Measurements from ENCODE around the gene AGA. TPM values are rescaled to one million over a fixed set of nuclear protein-coding genes. Genes with fewer than 3 reads are reported as not detected.

AGA gene
- total and polyA plus RNA-seq, 2 donors (not counting 1 experiment from before 2014, with no cell fraction given) = 28.2 to 35.3 TPM

GRCh38 chr4:177483271-177483670, 41.0 kb upstream of the AGA start:
- no peak for DNase-seq
- Histone ChIP-seq H4K20me1 (ENCODE audit: control insufficient read depth, insufficient read depth, low read length, poor library complexity, severe bottlenecking) (no peaks in the 10 kb centered on the region), H3K36me3 (replicated peaks in 1 of 2; ENCODE audit: control extremely low read depth in 1 of 2, control insufficient read depth in 1 of 2, extremely low read depth in 1 of 2, insufficient read depth in 2 of 2, low read length in 1 of 2) (no peaks in the 10 kb centered on the region), H3K4me1 (ENCODE audit: control insufficient read depth in 2 of 2, insufficient read depth in 2 of 2, low read length in 2 of 2) (no peaks in the 10 kb centered on the region), H2AFZ (ENCODE audit: insufficient read depth, low read depth, low read length, poor library complexity, severe bottlenecking) (no peak overlapping the region), H3K79me2 (ENCODE audit: control insufficient read depth, insufficient read depth, low read length) (no peaks in the 10 kb centered on the region), H3K4me2 (replicated peaks; ENCODE audit: low read depth, low read length, poor library complexity, severe bottlenecking) (no peak overlapping the region), H3K4me3 (ENCODE audit: control extremely low read depth in 1 of 5, extremely low read depth in 1 of 5, insufficient read depth in 1 of 5, low read depth in 2 of 5, low read length in 4 of 5) (no peak overlapping the region), H3K27ac (ENCODE audit: low read length in 2 of 2) (no peak overlapping the region), H3K27me3 (replicated peaks in 1 of 4; ENCODE audit: control extremely low read depth in 1 of 4, control insufficient read depth in 3 of 4, insufficient read depth in 4 of 4, low read length in 3 of 4) (no peaks in the 10 kb centered on the region), H3K9me3 (ENCODE audit: control extremely low read depth in 1 of 3, control insufficient read depth in 2 of 3, insufficient read depth in 1 of 3, low read length in 2 of 3) (no peaks in the 10 kb centered on the region), H3K9ac (ENCODE audit: low read length) (no peak overlapping the region)
- H3K27ac Mint-ChIP-seq = no peak overlapping the region
- intact Hi-C loops (cut with micrococcal nuclease) = no loop called here
- H3K9me3 Mint-ChIP-seq (ENCODE audit: insufficient read depth) = no peaks in the 10 kb centered on the region
- H3K4me3 Mint-ChIP-seq = no peak overlapping the region
- CTCF ChIA-PET = no interaction called here
- no peaks in the 10 kb centered on the region for H3K4me1 Mint-ChIP-seq
- POLR2A ChIA-PET = no interaction called here
- TF ChIP-seq, protein P1, sequence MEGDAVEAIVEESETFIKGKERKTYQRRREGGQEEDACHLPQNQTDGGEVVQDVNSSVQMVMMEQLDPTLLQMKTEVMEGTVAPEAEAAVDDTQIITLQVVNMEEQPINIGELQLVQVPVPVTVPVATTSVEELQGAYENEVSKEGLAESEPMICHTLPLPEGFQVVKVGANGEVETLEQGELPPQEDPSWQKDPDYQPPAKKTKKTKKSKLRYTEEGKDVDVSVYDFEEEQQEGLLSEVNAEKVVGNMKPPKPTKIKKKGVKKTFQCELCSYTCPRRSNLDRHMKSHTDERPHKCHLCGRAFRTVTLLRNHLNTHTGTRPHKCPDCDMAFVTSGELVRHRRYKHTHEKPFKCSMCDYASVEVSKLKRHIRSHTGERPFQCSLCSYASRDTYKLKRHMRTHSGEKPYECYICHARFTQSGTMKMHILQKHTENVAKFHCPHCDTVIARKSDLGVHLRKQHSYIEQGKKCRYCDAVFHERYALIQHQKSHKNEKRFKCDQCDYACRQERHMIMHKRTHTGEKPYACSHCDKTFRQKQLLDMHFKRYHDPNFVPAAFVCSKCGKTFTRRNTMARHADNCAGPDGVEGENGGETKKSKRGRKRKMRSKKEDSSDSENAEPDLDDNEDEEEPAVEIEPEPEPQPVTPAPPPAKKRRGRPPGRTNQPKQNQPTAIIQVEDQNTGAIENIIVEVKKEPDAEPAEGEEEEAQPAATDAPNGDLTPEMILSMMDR (IDR thresholded peaks at IDR 0.05) = no peak
- TF ChIP-seq EZH2 (IDR thresholded peaks at IDR 0.05; ENCODE audit: borderline replicate concordance, insufficient read depth, low read depth, low read length, poor library complexity, severe bottlenecking) = no peak
- no peaks in the 10 kb centered on the region for H3K27me3 Mint-ChIP-seq
- no peak for ATAC-seq (ENCODE audit: low read depth)
- no CpG with 5 or more reads among the region's 1 CpG for WGBS (ENCODE audit: insufficient coverage)

- H3K9ac ChIP-seq (ENCODE audit: low read length) = no peak overlapping the region
- H3K4me1 ChIP-seq (ENCODE audit: control insufficient read depth in 2 of 2, insufficient read depth in 2 of 2, low read length in 2 of 2) = no peaks in the 10 kb centered on the region
- no peak overlapping the region for H3K27ac ChIP-seq (ENCODE audit: low read length in 2 of 2)
- intact Hi-C loops (cut with micrococcal nuclease) = no loop called here
- Mint-ChIP-seq H3K4me1 (no peaks in the 10 kb centered on the region), H3K4me3 (no peak overlapping the region), H3K9me3 (ENCODE audit: insufficient read depth) (no peaks in the 10 kb centered on the region), H3K27ac (no peak overlapping the region), H3K27me3 (no peaks in the 10 kb centered on the region)
- TF ChIP-seq EZH2 (IDR thresholded peaks at IDR 0.05; ENCODE audit: borderline replicate concordance, insufficient read depth, low read depth, low read length, poor library complexity, severe bottlenecking) = no peak
- TF ChIP-seq, protein P1 (IDR thresholded peaks at IDR 0.05) = no peak
- no peaks in the 10 kb centered on the region for H3K79me2 ChIP-seq (ENCODE audit: control insufficient read depth, insufficient read depth, low read length)
- H4K20me1 ChIP-seq (ENCODE audit: control insufficient read depth, insufficient read depth, low read length, poor library complexity, severe bottlenecking) = no peaks in the 10 kb centered on the region
- H3K36me3 ChIP-seq (replicated peaks in 1 of 2; ENCODE audit: control extremely low read depth in 1 of 2, control insufficient read depth in 1 of 2, extremely low read depth in 1 of 2, insufficient read depth in 2 of 2, low read length in 1 of 2) = no peaks in the 10 kb centered on the region
- no peaks in the 10 kb centered on the region for H3K27me3 ChIP-seq (replicated peaks in 1 of 4; ENCODE audit: control extremely low read depth in 1 of 4, control insufficient read depth in 3 of 4, insufficient read depth in 4 of 4, low read length in 3 of 4)
- H3K4me3 ChIP-seq (ENCODE audit: control extremely low read depth in 1 of 5, extremely low read depth in 1 of 5, insufficient read depth in 1 of 5, low read depth in 2 of 5, low read length in 4 of 5) = no peak overlapping the region
- no peak for ATAC-seq (ENCODE audit: low read depth)
- POLR2A ChIA-PET = no interaction called here
- CTCF ChIA-PET = no interaction called here
- H2AFZ ChIP-seq (ENCODE audit: insufficient read depth, low read depth, low read length, poor library complexity, severe bottlenecking) = no peak overlapping the region
- no peak for DNase-seq
- H3K9me3 ChIP-seq (ENCODE audit: control extremely low read depth in 1 of 3, control insufficient read depth in 2 of 3, insufficient read depth in 1 of 3, low read length in 2 of 3) = no peaks in the 10 kb centered on the region
- H3K4me2 ChIP-seq (replicated peaks; ENCODE audit: low read depth, low read length, poor library complexity, severe bottlenecking) = no peak overlapping the region
Observed at GRCh38 chr4:177482367-177482766, 40.1 kb upstream of the AGA start.

Data from B cell (primary cell).